ENCODE results near the gene FAM174A.
A peak's percentile ranks its signal among the peaks of the same experiment; 100 is the strongest.
"Not testable (repeated sequence)": the region's sequence is repeated elsewhere in the genome, so short reads cannot be mapped to it uniquely, and the experiment has no call there.

The FAM174A gene

DNA sequence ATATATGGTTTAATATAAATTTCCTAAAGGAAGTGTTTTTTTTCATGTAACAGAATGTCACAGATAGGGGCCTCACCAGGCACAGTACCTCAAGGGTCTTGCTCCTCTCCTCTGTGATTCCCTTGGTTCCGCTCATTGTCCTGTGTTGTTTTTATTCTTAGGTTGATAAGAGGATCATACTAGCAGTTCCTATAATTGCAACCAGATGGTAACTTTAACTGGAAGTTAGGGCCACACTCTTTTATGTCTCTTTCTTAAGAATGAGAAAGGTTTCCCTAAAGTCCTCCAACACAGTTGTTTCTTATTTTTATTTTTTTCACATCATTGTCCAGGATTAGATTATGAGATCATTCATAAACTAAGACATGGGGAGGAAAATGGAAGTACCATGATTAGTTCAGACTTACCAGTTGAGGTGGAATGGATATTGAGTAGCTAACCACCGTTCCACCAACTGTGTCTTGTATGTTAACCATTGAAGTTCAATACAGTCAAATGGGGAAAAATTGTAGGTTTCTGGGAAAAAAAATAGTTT is 41.1 kb downstream of the FAM174A start:
- DNase-seq = no peak

DNA sequence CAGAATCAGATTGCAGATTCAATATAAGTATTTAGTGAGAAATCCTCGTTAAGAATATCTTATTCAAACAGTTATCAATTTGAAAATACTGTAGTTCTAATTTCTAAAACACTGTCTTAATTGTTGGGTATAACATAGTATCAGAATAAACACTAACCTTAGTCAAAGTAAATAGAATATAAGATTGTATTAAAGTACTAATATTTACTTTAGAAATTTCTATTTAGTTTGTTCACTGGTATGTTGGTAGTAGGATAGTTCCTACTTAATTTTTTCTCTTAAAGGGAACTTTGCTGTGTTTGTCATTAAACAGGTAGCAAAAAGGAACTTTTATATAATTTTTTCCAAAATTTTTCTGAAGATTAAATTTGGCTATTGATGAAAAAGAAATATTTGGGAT is 42.3 kb downstream of the FAM174A start:
- DNase-seq = no peak

- DNase-seq = peak; percentile 49
Measured at GRCh38 chr5:100584069-100584468, 48.9 kb downstream of the FAM174A start.

- no peak for DNase-seq
Measured at GRCh38 chr5:100584889-100585288, 49.7 kb downstream of the FAM174A start.

DNA sequence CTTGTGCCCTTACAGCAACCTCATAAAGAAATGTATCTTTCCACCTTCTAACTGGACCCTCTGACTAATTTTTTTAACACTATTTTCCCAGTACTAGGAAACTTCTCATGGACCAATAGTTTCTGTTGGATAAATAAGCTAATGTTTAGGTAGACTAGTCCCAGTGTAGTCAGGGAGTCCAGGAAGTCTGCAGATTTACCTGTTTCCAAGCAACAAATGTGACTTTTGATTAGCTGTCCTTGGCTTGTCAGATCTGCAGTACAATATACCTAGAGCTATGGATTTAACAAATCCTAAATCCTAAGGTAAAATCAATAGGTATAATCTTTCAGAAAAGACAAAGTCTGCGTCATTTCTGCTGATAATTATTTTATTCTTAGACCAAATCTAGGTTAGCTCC is 55.7 kb downstream of the FAM174A start:
- no peak for DNase-seq

DNA sequence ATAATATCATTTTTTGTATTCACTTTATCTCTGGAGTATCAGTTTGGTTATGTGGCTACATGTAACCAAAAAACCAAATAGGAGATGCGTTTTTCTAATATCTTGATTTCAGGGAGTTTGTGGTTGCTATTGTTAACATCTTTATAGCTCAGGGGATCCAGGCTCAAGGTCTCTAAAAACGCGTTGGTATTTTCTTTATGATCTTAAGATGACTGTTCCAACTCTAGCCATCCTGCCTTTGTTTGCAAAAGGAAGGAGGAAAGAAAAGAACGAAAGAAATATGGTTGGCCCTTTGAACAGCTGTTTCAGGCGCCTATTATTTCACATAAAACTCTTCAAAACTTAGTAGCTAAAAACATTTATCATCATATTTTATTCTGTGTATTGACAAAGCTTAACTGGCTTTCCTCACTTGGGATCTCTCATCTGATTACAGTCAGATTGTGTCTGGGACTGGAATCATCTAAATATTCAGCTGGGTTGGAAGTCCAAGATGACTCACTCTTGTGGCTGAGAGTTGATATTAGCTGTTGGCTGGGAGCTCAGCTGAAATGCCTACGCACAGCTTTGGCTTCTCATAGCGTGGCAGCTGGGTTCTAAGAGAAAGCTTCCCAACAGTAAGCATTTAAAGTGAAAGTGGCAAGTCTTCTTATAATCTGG is 60.1 kb downstream of the FAM174A start:
- DNase-seq = no peak

- no peak for DNase-seq
Measured at GRCh38 chr5:100595812-100596173, 60.6 kb downstream of the FAM174A start.

DNA sequence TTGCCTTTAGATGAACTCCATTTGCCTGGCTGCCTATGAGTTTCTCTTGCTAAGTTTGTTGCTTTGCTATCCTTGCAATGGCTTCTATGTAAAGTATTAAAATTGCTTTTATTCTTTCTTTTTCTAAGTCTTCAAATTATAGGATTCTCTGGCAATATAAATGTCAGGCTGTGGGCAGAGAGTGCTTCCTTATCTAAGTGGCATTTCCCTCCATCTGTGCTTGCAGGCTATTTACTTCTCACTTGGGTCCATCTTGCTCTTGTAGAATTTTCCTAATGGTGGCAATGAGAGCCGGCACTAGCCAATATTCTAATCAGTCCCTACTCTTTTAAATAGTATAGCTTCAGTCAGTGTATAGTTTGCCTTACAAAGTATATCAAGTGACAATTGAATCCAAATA is 63.3 kb downstream of the FAM174A start:
- DNase-seq = no peak

DNA sequence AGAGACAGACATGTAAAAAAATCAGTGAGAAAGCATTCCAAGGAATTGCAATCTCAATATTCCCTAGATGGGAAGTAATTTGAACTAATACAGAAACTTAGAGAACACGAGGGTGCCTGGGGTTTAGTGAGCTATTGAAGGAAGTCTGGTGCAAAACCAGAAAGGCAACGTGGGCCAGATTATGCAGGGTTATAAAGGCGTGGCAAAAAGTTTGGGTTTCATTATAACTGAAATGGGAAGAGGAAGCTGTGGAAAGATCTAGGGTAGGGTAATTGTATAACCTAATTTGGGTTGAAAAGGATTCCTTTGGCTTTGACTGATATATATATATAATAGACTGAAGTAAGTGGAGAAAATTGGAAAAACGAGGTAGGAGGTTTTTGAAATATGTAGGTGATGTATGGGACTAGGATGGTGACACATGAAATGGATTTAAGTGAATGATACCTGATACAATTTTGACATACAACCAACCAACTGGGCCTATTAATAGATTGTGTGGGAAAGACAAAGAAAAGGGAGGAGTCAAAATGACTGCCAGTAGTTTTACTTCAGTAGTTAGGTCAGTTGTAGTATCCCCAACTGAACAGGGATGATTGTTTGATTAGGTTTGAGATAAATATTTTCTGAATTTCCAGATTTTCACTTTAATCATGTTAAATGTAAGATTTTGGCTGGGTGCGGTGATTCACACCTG is 65.3 kb downstream of the FAM174A start:
- DNase-seq = no peak

DNA sequence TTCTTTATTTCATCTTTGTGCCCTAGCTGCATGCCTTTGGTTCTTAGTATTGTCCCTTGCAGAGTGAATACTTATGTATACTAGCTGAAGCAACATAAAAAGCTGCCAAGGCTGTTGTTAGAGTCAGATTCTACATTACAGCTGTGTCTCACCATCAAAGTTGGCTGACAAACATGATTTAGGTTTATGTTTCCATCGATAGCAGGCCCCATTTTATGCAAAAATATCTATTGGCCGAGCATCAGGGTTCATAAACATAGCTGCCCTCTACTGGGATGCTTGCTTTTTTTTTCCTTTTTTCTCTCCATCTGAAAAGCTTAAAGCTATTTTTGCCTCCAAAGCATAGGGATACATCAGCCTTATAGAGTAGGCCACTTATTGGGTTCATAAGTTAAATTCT is 68.0 kb downstream of the FAM174A start:
- DNase-seq = no peak

GRCh38 chr5:100604021-100604420 is 68.8 kb downstream of the FAM174A start:
- DNase-seq = not testable (repeated sequence)

DNA sequence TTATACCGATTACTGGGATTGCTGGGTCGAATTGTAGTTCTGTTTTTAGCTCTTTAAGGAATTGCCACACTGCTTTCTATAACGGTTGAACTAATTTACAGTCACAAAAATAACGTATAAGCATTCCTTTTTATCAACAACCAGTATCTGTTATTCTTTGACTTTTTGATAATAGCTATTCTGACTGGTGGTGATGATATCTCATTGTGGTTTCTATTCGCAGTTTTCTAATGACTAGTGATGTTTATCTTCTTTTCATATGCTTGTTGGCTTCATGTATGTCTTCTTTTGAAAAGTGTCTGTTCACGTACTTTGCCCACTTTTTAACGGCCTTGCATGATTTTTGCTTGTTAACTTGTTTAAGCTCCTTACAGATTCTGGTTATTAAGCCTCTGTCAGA is 74.4 kb downstream of the FAM174A start:
- DNase-seq = no peak

DNA sequence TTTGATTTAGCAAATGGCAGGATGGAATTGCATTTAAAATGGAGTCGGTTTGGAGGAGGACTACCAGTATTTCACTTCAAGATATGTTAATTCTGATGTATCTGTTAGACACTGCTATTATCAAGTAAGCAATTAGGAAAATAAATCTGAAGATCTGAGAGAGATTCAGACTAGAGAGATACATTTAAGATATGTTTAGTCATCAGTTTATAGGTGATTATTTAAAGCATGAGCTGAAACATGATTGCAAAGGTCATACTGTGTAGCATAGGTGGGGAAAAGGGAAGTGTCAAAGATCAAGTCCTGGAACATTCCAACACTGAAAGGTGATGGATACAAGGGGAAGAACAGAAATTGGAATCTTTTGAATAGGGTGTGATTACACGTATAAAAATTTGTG is 79.1 kb downstream of the FAM174A start:
- no peak for DNase-seq

GRCh38 chr5:100615362-100615761 is 80.2 kb downstream of the FAM174A start:
- no peak for DNase-seq

GRCh38 chr5:100616291-100616690 is 81.1 kb downstream of the FAM174A start:
- DNase-seq = no peak

DNA sequence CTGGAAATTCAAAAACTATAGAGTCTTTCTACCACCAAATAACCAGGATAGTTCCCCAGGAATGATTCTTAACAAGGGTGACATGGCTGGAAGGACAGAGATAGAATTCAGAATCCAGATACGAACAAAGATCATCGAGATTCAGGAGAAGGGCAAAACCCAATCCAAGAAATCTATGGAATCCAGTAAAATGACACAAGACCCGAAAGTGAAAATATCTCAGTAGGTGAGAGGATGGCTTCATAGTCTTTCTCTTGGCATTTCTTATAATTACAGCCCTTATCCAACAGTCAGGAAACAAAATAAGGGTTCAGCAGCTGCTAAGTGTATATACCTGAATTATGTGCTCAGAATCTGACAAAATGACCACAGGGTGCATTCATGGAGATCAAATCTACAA is 81.8 kb downstream of the FAM174A start:
- no peak for DNase-seq

DNA sequence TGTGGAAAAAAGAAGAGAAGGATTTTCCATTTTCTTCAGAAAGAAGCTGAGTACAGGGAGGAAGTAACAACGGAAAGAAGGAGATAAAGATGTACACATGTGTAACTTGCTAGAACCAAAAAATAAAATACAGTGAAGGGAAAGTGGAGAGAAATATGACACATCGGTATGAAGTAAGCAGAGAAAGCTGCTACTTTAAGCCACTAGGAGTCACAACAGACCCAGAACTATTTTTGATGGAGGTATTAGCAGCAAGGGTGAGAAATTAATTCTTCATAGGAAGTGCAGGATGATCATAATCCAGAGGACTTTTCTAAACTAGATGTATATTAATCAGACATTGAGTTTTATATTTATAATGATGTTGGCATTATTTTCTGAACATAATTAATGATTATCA is 88.5 kb downstream of the FAM174A start:
- no peak for DNase-seq

- DNase-seq = no peak
Measured at GRCh38 chr5:100634937-100635534, 99.9 kb downstream of the FAM174A start.

Data from DMS79 treated with DMSO at 0.1 percent for 48 hours (cell line).